Upper lobe of left lung (tissue), 6 donors: Measurements from ENCODE around the gene GK. TPM values are rescaled to one million over a fixed set of nuclear protein-coding genes. Genes with fewer than 3 reads are reported as not detected.

Source experiments
- ATAC-seq, 2 donors: fragments of 200-7000 bp; cut with Tn5 transposase; one replicate each; pipeline ENCODE4 v1.9.1; 2022; ENCODE audit warnings: mild to moderate bottlenecking in 2 of 2, moderate library complexity in 2 of 2; ENCODE audit not compliant: low FRiP score in 2 of 2
- DNase-seq, 2 donors: peaks; one replicate each; pipeline ENCODE4 v3.0.0-alpha.2; 2019 to 2020
- H3K27ac ChIP-seq, 4 donors: fragments of 200-600 bp; sonication (generic); one replicate each; pipeline ENCODE4 v1.5.1; 2016 to 2019
- H3K27me3 ChIP-seq, 4 donors: fragments of 200-600 bp; sonication (generic); one replicate each; pipeline ENCODE4 v1.5.1; 2017 to 2019
- H3K36me3 ChIP-seq, 4 donors: fragments of 200-600 bp; sonication (generic); one replicate each; pipeline ENCODE4 v1.5.1; 2016 to 2019
- H3K4me1 ChIP-seq, 4 donors: fragments of 200-600 bp; sonication (generic); one replicate each; pipeline ENCODE4 v1.5.1; 2018 to 2019
- H3K4me3 ChIP-seq, 4 donors: fragments of 200-600 bp; sonication (generic); one replicate each; pipeline ENCODE4 v1.5.1; 2017 to 2019; ENCODE audit warnings: mild to moderate bottlenecking in 2 of 4, moderate library complexity in 1 of 4
- H3K9me3 ChIP-seq, 4 donors: fragments of 200-600 bp; sonication (generic); one replicate each; pipeline ENCODE4 v1.5.1; 2018 to 2019
- EP300 ChIP-seq, 4 donors: sonication (generic); formaldehyde crosslinking; IDR thresholded peaks; one replicate each; pipeline ENCODE4 v1.5.1; 2017; ENCODE audit warnings: antibody characterized with exemption in 4 of 4, control low read depth in 2 of 4
- POLR2A ChIP-seq, 4 donors: fragments of 450-650 bp; IDR thresholded peaks; one replicate each; pipeline ENCODE4 v1.5.1; 2016 to 2017; ENCODE audit warnings: antibody characterized with exemption in 4 of 4, mild to moderate bottlenecking in 2 of 4
- POLR2AphosphoS5 ChIP-seq, 2 donors: sonication (generic); formaldehyde crosslinking; IDR thresholded peaks; one replicate each; pipeline ENCODE4 v1.5.1; 2017; ENCODE audit warnings: antibody characterized with exemption in 2 of 2
- WGBS, 2 donors: methylation state at CpG; one replicate each; pipeline ENCODE4 v1.1.5; 2017 to 2018; 5-methylcytosine and 5-hydroxymethylcytosine counted together
- total RNA-seq, 6 donors: library from RNA; depleted of rRNA in 4 of 6; stranded (reverse); fragments of >200 nt in 4 of 6; gene quantifications; one replicate each; pipeline versions ENCODE4 v1.1.0 to v1.2.1, GENCODE V29; 2016 to 2021
- TF ChIP-seq, protein P1 (sequence below), 6 experiments: fragments of 450-650 bp in 4 of 6; fragments of 200-600 bp in 2 of 6; sonication (generic) in 2 of 6; IDR thresholded peaks; one replicate each; pipeline ENCODE4 v1.5.1; 2016 to 2019; ENCODE audit warnings: antibody characterized with exemption in 6 of 6
- donor health status: DM: no; HTN: no; CAD: no; lungs with moderate emphysema.
- donor health status: DM: no; HTN: yes; CAD: no; lungs with severe emphysema.

GK gene
- total RNA-seq, 6 donors from 2014 or later, result 19.6 to 63.9 (median 32.2) TPM

DNA sequence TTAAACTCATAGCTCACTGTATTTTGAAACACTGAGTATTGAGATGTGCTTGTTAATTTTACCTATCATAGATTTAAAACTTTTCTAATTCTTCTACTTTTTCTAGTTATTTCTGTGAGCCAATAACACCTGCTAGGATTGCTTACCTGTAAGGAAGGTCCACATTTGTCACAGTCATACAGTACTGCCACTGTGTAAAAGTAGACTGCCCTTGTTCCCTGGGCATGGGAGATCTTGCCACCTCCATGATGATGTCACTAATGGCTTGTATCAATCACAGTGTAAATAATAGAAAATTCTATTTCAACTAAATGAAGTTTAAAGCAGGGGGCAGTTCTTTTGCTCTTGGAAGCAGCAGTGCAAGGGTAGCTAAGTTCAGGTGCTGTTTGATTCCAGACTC is 35.9 kb downstream of the GK start:
- Histone ChIP-seq H3K27ac (no peak overlapping the region), H3K4me1 (no peaks in the 10 kb centered on the region), H3K27me3 (no peaks in the 10 kb centered on the region), H3K4me3 (no peak overlapping the region), H3K9me3 (no peaks in the 10 kb centered on the region), H3K36me3 (no peaks in the 10 kb centered on the region)
- no peak for DNase-seq
- TF ChIP-seq POLR2A (IDR thresholded peaks at IDR 0.05), result no peak
- no peak for TF ChIP-seq EP300 (IDR thresholded peaks at IDR 0.05)
- TF ChIP-seq, protein P1, sequence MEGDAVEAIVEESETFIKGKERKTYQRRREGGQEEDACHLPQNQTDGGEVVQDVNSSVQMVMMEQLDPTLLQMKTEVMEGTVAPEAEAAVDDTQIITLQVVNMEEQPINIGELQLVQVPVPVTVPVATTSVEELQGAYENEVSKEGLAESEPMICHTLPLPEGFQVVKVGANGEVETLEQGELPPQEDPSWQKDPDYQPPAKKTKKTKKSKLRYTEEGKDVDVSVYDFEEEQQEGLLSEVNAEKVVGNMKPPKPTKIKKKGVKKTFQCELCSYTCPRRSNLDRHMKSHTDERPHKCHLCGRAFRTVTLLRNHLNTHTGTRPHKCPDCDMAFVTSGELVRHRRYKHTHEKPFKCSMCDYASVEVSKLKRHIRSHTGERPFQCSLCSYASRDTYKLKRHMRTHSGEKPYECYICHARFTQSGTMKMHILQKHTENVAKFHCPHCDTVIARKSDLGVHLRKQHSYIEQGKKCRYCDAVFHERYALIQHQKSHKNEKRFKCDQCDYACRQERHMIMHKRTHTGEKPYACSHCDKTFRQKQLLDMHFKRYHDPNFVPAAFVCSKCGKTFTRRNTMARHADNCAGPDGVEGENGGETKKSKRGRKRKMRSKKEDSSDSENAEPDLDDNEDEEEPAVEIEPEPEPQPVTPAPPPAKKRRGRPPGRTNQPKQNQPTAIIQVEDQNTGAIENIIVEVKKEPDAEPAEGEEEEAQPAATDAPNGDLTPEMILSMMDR (IDR thresholded peaks at IDR 0.05), result no peak
- TF ChIP-seq POLR2AphosphoS5 (IDR thresholded peaks at IDR 0.05), result no peak
- ATAC-seq, result no peak

DNA sequence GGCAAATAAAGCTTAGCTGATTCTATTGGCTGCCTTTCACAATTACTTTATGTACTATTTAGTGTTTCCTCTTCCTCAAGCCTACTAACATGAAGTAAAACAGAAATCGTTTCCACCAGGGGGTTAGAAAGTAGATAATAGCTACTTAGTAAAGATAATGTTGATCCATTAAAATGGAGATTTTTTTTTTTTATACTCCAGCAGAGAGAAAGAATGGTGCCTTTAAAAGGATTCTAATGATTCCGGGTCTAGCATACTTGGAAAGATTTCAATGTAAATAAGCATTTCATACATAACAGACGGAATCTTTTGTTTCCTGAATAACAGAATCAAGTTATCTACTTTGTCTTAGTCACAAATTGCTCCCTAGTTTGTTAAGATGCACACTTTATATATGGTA is 37.1 kb downstream of the GK start:
- Histone ChIP-seq H3K4me3 (no peak overlapping the region), H3K4me1 (no peaks in the 10 kb centered on the region), H3K36me3 (no peaks in the 10 kb centered on the region), H3K27me3 (no peaks in the 10 kb centered on the region), H3K9me3 (no peaks in the 10 kb centered on the region), H3K27ac (no peak overlapping the region)
- DNase-seq (no peak), ATAC-seq (no peak)
- WGBS, 2 donors, result 17 to 38% methylated on average over 3 of the region's 3 CpGs
- TF ChIP-seq POLR2AphosphoS5 (IDR thresholded peaks at IDR 0.05) (no peak), EP300 (IDR thresholded peaks at IDR 0.05) (no peak), POLR2A (IDR thresholded peaks at IDR 0.05) (no peak)
- TF ChIP-seq, protein P1 (IDR thresholded peaks at IDR 0.05), result no peak

DNA sequence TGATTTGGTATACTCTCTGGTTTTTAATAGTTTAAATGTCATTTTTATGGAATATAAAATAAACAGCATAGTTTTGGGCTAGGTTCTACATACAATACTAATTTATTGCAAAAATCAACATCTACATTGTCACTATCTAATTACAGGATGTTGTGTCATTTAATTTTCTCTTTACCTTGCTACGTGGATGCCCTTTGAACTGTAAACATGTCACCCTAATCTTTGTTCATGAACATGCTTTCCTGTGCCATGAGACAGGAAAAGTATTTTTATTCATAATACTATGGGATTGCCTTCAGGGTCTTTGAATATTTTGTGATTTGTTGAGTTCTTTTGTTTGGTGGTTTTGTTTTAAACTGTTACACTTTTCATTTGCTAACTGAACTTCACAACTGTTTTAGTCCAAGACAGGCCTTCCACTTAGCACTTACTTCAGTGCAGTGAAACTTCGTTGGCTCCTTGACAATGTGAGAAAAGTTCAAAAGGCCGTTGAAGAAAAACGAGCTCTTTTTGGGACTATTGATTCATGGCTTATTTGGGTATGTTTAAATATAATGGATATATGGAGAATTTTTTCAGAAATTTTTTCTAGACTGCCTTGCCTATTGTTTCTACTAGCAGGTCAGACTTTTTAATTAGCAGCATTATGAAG is 40.9 kb downstream of the GK start:
- ATAC-seq, result no peak
- Histone ChIP-seq H3K27me3 (no peaks in the 10 kb centered on the region), H3K9me3 (no peaks in the 10 kb centered on the region), H3K4me1 (no peaks in the 10 kb centered on the region), H3K36me3 (no peaks in the 10 kb centered on the region), H3K4me3 (no peak overlapping the region), H3K27ac (no peak overlapping the region)
- DNase-seq, result no peak
- 54 to 61% methylated on average over 4 of the region's 4 CpGs for WGBS, 2 donors
- TF ChIP-seq EP300 (IDR thresholded peaks at IDR 0.05) (no peak), POLR2AphosphoS5 (IDR thresholded peaks at IDR 0.05) (no peak), POLR2A (IDR thresholded peaks at IDR 0.05) (no peak)
- TF ChIP-seq, protein P1 (IDR thresholded peaks at IDR 0.05), result no peak

DNA sequence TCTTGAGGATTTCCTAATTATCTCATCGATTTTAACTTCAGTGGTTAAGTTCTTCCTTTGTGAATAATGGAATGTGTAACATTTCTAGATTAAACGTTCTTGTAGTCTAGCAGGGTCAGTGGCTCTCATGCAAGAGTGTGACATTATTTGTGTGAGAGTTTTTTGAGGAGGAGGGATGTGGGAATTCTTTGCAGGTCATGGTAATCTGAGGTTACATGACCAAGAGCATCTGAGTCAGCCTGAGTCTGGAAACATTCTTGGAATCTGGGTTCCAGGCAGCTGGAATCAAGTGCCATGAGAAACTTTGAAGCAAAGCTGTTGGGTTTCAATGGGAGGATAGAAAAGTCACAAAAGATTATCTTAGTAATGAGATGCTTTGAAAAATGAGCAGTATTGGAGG is 49.5 kb downstream of the GK start:
- ATAC-seq (no peak), DNase-seq (no peak)
- no peaks in the 10 kb centered on the region for H3K27me3 ChIP-seq
- H3K36me3 ChIP-seq, result no peaks in the 10 kb centered on the region
- no peak overlapping the region for H3K27ac ChIP-seq
- H3K4me1 ChIP-seq, result no peaks in the 10 kb centered on the region
- H3K4me3 ChIP-seq, result no peak overlapping the region
- no peaks in the 10 kb centered on the region for H3K9me3 ChIP-seq
- no peak for TF ChIP-seq POLR2A (IDR thresholded peaks at IDR 0.05)
- TF ChIP-seq POLR2AphosphoS5 (IDR thresholded peaks at IDR 0.05), result no peak
- no peak for TF ChIP-seq EP300 (IDR thresholded peaks at IDR 0.05)
- TF ChIP-seq, protein P1 (IDR thresholded peaks at IDR 0.05), result no peak
- whole genome bisulfite sequencing, 2 donors, result 64 to 65% methylated on average over 2 of the region's 2 CpGs

DNA sequence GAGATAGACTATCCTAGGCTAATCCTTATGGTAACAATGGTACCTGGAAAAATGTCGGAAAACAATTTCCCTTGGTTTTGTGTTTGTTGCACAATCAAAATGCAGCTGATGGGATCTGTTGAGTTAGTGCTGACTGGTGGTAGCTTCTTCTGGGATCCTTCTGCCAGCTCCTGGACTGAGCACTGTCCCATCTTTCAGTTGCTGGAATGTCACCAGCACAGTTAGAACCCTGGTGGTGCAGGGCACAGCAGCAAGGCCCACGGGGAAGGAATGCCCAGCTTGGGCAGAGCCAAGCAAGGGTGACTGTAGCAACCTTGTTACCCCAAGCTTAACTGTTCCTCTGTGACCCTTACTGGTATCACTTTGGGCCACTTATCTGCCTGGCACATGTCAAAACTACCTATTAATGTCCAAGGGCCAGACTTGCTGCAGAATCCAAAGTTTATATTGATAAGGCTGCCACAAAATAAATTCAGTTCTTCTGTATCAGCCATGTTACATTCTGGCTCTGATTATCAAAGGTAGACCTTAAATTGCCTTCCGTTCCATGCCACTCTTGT is 53.1 kb downstream of the GK start:
- no peaks in the 10 kb centered on the region for H3K4me1 ChIP-seq
- H3K27me3 ChIP-seq, result no peaks in the 10 kb centered on the region
- H3K36me3 ChIP-seq, result no peaks in the 10 kb centered on the region
- no peaks in the 10 kb centered on the region for H3K9me3 ChIP-seq
- WGBS, 2 donors, result 58 to 83% methylated on average over 3 of the region's 3 CpGs
- no peak overlapping the region for H3K4me3 ChIP-seq
- no peak for ATAC-seq
- no peak for DNase-seq
- no peak overlapping the region for H3K27ac ChIP-seq
- TF ChIP-seq, protein P1 (IDR thresholded peaks at IDR 0.05), result no peak
- TF ChIP-seq POLR2A (IDR thresholded peaks at IDR 0.05) (no peak), POLR2AphosphoS5 (IDR thresholded peaks at IDR 0.05) (no peak), EP300 (IDR thresholded peaks at IDR 0.05) (no peak)
